Measurements from ENCODE around the gene IGF2.

Gene IGF2

GRCh38 chr11:2169626-2170570 is 30.7 kb upstream of the IGF2 start:
- DNase-seq (ENCODE audit: low spot score) = no peak

- DNase-seq (ENCODE audit: low spot score) = no peak
Observed at GRCh38 chr11:2169005-2169378, 29.8 kb upstream of the IGF2 start.

DNA sequence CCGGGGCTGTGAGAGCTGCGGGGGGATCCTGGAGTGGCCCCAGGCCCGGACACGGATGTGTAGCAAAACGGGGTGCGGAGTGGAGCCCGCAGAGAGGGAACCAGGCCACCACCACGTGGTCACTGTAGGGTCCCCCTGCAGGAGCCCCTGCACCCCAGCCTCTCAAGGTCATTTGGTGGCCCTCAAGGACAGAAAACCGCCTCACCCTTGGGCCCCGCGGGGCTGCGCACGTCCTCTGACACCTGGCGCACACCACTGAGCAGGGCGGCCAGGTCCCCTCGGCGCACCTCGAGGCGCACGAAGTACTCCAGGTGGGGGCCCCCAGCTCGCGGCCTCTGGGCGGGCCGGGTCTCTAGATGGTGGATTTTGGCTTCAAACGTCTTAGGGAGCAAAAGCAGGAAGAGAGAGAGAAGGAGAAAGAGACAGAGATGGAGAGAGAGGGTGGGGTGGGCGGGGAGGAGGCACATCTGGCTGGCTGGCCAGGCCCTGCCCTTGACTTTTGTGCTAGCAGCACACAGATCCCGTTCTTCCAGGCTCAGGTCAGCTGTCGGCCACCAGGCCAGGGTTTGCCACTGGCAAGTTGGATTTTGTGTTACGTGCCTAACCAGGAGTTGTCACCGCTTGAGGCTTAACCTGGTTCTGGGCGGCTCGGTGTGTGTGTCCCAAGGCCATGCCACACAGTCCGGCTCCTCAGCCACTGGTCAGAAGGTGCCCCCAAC is 29.3 kb upstream of the IGF2 start:
- DNase-seq (ENCODE audit: low spot score) = no peak

- no peak for DNase-seq (ENCODE audit: low spot score)
Observed at GRCh38 chr11:2167141-2168045, 28.2 kb upstream of the IGF2 start.

GRCh38 chr11:2166091-2166851 is 27.1 kb upstream of the IGF2 start:
- peak; percentile 59 for DNase-seq (ENCODE audit: low spot score)

GRCh38 chr11:2165571-2165970 is 26.4 kb upstream of the IGF2 start:
- DNase-seq (ENCODE audit: low spot score) = no peak

GRCh38 chr11:2164861-2165555 is 25.8 kb upstream of the IGF2 start:
- DNase-seq (ENCODE audit: low spot score) = no peak

GRCh38 chr11:2164081-2164480 is 24.9 kb upstream of the IGF2 start:
- DNase-seq (ENCODE audit: low spot score) = no peak

- DNase-seq (ENCODE audit: low spot score) = no peak
Observed at GRCh38 chr11:2163428-2163978, 24.3 kb upstream of the IGF2 start.

- no peak for DNase-seq (ENCODE audit: low spot score)
Observed at GRCh38 chr11:2160736-2161259, 21.6 kb upstream of the IGF2 start, which contains the start of gene INS. Gene INS, minus strand, starts transcription at chr11:2161209. Its CDS starts 238 bp downstream, at chr11:2160971.

GRCh38 chr11:2159536-2160413 is 20.6 kb upstream of the IGF2 start:
- DNase-seq (ENCODE audit: low spot score) = no peak

DNA sequence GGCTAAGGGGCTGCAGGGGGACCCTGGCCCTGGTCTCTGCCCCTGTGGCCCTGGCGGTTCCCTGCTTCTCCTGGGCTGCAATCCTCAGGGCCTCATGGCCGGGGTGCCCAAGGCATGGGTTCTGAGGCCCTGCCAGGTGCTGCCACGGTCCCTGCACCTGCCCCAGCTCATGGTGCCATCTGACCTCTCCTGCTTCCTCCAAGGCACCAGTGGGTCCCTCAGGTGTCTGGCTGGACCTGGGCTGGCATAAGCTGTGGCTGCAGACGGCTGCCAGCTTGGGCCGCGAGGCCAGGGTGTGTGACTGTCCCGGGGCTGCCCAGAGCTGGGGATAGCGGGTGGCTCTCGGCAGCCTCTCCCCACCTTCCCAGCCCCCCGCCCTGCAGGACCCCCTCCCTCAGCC is 19.8 kb upstream of the IGF2 start:
- no peak for DNase-seq (ENCODE audit: low spot score)

DNA sequence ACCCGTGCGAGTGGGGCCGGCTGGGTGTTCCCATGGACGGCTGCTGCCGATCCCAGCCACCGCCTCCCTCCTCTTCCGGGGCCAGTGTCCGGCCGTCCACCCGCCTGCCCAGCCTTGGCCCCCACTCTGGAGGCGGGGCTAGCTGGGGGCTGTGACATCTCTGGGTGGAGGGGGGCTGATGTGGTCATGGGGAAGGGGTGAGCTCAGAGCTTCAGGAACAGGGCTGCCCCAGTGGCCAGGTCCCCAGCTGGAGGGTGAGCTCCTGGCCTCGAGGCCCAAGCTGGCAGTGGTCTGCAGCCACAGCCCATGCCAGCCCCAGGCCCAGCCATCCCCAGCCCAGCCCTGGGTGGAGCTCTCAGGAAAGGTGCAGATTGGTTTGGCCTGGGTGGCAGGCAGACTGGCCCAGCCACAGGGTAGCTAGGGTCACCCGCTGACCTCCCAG is 19.1 kb upstream of the IGF2 start:
- no peak for DNase-seq (ENCODE audit: low spot score)

GRCh38 chr11:2157294-2158040 is 18.3 kb upstream of the IGF2 start:
- no peak for DNase-seq (ENCODE audit: low spot score)

DNA sequence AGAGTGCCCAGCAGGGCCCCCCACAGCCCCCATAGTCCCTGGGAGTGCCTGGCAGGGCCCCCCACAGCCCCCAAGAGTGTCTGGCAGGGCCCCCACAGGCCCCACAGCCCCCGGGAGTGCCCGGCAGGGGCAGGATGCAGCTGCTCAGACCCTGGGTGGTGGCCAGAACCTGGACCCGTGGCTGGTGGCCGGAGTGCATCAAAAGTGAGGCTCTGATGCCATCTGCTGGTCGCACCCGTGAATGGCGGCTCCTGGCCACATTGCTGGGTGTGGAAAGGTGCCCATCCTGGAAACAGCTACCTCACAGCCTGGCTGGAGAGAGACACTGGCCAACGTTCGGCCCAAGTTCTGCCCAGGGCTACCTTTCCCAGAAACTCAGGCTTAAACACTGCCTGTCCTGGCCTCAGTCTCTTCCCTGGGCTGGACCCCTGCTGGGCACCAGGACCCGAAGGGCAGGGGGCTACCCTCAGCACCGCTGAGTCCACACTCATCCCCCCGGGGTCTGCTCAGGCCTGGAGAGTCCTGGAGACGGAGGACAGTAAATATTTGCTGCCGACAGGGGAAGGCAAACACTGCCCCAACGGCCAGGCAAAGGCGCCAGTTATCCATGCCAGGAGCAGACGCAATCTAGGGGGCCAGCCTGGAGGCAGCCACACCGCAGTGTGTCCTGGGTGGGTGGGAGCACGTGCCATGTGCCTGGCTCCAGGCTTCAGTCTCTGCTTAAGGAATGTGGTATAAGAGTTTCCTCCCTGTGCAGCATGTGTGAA is 17.4 kb upstream of the IGF2 start:
- peak; percentile 90 for DNase-seq (ENCODE audit: low spot score)

DNA sequence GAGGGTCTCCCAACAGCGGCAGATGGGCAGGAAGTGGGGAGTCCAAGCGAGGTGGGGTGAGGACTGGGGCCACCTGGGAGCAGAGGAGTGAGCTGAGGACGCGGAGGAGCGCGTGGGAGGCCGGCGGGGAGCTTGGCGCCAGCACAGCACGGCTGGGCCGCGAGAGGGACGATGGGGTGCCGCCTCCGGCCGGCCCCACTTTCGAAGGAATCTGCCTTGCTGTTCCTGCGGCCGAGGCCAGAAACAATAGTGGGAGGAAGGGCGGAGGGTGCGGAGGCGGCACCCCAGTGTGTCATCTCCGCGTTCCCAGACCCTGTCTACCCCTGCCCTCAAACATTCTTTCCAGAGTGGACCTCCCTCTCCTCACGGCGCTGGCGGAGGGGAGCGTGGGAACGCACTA is 16.3 kb upstream of the IGF2 start:
- DNase-seq (ENCODE audit: low spot score) = no peak

- DNase-seq (ENCODE audit: low spot score) = no peak
Observed at GRCh38 chr11:2154889-2155288, 15.7 kb upstream of the IGF2 start.

- DNase-seq (ENCODE audit: low spot score) = no peak
Observed at GRCh38 chr11:2154195-2154585, 15.0 kb upstream of the IGF2 start.
